GM19099 (cell line): Measurements from ENCODE around the gene PKDCC.

Experiments
- POLR2A ChIP-seq: IDR thresholded peaks from 3 replicates; pipeline ENCODE4 v1.6.1; 2011; ENCODE audit warnings: low read depth; ENCODE audit not compliant: insufficient read length; ENCODE audit errors: extremely low read depth

PKDCC gene

DNA sequence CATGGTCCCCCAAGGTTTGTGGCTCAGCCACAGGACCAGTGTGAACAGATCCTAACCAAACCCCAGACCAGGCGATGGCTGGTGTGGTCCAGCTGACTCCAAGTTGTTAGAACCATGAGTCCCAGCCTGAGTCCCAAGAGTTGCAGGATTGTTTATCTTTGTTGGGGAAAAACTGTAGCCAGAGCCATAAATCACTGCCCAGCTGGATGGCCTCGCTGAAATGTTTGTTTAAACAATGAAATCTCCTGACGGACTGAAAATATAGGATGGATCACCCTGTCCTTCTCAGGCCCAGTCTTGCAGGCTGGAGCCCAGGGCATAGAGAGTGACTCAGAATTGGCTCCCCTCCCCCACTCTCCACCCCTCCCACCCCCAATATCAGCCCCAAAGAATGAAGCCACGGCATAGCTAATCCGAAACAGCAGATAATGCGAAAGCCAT lies 36.4 kb downstream of the PKDCC start:
- TF ChIP-seq POLR2A = no peak

GRCh38 chr2:42085706-42086487 lies 38.1 kb downstream of the PKDCC start:
- no peak for TF ChIP-seq POLR2A

DNA sequence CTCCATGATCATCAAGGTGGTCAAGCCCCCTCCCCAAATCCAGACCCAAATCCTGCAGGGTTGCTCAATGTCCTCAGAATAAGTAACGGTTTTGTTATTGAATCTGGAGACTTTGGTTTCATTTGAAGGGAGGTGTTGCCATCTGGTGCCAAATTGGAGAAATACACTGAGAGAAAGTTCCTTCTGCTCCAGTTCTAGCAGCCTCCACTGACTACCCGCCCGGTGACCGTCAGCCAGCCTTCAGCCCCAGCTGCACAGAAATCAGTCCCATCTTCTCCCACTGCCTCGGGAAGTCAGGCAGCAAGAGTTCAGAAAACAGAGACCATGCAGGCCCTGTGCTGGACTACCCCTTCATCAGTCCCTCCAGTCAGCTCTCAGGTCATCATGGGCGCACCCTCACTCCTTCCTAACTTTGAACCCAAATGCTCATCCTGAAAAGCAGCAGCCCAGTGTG lies 38.7 kb downstream of the PKDCC start:
- no peak for TF ChIP-seq POLR2A

GRCh38 chr2:42087137-42087856 lies 39.5 kb downstream of the PKDCC start:
- TF ChIP-seq POLR2A = no peak

DNA sequence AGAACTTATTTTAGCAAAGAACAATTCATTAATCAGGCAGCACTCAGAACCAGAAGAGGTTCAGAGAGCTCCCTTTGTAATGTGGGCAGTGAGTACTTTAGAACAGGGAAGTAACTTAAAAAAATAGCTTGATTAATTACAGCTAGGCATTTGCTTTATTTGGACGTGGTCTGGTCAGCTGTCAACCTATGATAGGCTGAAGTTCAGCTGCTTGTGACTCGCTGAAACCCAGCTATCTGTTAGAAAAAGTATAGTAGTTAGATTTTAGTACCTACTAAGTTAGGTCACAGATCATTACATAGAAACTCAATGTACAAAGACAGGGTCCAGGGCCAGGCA lies 40.0 kb downstream of the PKDCC start:
- no peak for TF ChIP-seq POLR2A

DNA sequence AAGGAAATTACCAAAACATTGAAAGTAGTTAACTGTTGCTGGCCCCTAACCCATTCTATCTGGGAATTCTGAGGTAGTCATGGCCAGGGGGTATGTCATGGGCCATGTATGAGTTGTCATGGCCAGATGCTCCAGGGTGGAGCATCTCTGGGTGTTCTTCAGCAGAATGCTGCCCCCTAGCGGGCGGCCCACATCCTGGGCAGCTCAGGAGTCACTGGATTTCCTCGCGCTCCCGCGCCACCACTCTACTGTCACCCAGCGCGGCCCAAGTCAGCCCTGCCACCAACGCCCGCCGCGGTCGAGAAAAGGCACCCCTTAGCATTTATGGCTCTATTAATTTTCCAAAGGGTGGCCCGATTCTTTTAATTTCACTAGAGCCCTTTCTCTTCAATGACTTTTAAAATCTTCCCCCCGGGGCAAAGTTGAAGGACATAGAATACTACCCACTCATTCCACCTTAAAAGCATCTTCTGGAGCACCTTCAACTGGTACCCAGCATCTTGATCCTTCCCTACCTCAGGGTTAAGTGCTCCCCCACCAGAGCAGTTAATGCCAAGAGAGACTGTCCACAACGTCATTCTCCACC lies 41.6 kb downstream of the PKDCC start:
- no peak for TF ChIP-seq POLR2A

DNA sequence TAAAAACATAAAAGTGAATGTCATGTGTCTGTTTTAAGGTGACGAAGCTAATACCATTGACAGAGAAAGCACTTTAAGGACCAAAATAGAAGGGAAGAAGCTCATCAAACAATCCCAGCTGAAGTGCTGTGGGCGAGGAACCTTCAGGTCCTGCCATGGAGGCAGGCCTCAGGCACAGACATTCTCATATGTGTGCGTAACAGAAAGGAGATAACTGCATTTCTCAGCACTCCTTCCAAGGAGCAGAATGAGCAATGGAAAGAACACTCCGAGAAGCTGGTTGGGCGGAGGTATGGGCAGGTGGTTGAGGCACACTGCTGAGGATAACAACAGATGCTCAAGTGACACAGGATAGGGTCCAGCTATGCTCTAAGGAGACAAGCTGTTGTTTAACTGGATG lies 42.4 kb downstream of the PKDCC start:
- TF ChIP-seq POLR2A = no peak

- TF ChIP-seq POLR2A = no peak
Observed at GRCh38 chr2:42091671-42092070, 43.9 kb downstream of the PKDCC start.

GRCh38 chr2:42092084-42092996 lies 44.5 kb downstream of the PKDCC start:
- no peak for TF ChIP-seq POLR2A

DNA sequence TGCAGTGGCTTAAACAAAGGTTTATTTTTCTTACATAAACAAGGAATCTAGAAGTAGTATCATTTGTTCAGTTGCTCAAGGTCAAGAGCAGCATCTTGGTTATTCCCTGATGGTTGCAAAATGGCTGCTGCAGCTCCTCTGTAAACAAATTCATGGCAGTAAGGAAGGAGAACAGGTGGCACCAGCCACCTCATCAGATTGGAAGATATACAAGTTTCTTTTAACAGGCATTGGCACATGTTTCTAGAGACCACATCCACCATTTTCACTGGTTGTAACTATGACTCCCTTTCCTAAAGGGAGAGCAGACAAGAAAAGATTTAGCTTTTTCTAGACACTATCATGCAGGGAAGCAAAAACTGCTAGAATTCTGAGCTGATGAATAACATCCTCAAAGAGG lies 46.3 kb downstream of the PKDCC start:
- no peak for TF ChIP-seq POLR2A

- no peak for TF ChIP-seq POLR2A
Observed at GRCh38 chr2:42095923-42096408, 48.1 kb downstream of the PKDCC start.

DNA sequence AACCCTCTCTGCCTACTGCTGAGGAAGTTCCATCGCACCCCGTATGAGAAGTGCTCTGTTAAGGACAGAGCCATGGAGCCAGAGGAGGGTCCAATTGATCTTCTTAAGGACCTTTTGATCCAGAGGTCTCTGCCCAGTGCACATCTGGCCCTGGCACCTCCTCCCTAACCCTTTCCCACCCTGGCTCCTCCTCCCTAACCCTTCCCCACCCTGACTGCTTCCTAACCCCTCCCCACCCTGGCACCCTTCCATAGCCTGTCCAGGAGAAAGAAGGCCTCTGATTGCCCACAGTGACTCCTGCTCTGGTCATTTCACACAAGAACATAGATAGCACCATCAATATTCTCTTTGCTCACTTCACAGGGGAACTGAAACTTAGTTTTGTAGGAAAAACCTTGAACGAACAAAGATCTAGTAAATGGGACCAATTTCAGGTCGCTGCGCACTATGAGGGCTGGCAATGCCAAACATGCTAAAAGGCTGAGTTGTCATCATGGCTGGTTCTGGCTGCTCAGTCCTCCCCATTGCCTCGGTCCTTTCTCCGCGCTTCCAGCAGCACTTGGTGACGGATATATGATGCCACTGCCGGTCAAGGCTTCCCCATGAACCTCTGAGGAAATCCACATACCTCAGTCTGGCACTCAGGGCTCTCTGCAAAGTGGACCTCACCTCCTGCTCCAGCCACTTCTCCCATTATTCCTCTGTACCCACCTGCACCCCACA lies 49.2 kb downstream of the PKDCC start:
- no peak for TF ChIP-seq POLR2A

DNA sequence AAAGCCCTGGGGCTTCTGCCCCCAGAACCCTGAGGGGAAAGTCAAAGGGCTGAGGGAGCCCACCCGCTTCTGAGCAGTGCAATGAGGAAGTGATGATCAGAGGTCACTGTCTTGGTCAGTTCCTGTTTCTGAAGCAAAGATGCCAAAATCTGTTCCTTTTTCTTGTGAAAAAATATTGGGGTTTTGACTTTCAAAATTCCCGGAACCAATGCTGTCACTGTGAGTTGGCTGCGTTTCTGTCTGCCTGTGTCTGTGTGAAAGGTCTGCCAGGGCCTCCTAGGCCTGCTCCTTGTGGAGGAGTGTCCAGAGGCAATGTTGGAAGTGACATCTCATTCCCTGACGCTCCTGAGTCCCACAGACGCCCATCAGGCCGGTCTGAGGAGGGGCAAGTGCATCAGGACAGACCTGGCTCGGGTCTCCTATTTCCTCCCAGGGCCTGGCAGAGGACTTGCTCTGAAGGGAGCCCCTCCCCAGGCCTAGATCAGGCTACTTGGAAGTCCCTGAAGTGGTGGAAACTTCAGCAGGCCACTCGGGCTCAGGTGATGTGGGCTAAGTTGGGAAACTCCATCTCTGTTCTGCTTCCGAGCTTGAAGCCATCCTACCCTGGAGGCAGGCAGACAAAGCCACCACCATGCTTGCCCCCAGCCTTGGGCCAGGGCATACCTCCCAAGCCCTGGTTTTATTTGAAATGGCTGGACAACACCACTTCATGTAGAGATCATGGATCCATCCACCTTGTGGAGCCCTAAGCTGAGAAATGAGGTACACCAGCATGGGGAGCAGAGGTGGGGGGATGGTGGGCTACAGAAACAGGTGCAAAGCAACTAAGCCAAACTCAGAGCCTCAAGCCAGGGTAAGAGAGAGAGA lies 51.0 kb downstream of the PKDCC start:
- no peak for TF ChIP-seq POLR2A
